Gastroesophageal sphincter (tissue), 3 donors: ENCODE results near the gene ABHD1.

Experiments used
- CTCF ChIP-seq, 4 experiments: fragments of 200-600 bp in 2 of 4; fragments of 450-650 bp in 2 of 4; sonication (generic) in 1 of 4; IDR thresholded peaks; one replicate each; pipeline ENCODE4 v1.5.1; 2017 to 2019; ENCODE audit warnings: antibody characterized with exemption in 4 of 4, mild to moderate bottlenecking in 2 of 4, moderate library complexity in 2 of 4
- POLR2A ChIP-seq, 2 donors: fragments of 450-650 bp; IDR thresholded peaks; one replicate each; pipeline ENCODE4 v1.6.1; 2017; ENCODE audit warnings: antibody characterized with exemption in 2 of 2, mild to moderate bottlenecking in 2 of 2, moderate library complexity in 1 of 2

GRCh38 chr2:27117995-27118524 lies 5.6 kb upstream of the ABHD1 start:
- TF ChIP-seq CTCF (IDR thresholded peaks at IDR 0.05) (no peak), POLR2A (IDR thresholded peaks at IDR 0.05) (no peak)
